ENCODE results near the gene SMC2. TPM values are rescaled to one million over a fixed set of nuclear protein-coding genes. Genes with fewer than 3 reads are reported as not detected.
A peak's percentile ranks its signal among the peaks of the same experiment; 100 is the strongest.

The SMC2 gene
- total and polyA plus RNA-seq, 9 of the 15 experiments (the other 6 are each of a cell fraction or from before 2014, with no cell fraction given): 18.0 to 54.0 (median 32.9) TPM

DNA sequence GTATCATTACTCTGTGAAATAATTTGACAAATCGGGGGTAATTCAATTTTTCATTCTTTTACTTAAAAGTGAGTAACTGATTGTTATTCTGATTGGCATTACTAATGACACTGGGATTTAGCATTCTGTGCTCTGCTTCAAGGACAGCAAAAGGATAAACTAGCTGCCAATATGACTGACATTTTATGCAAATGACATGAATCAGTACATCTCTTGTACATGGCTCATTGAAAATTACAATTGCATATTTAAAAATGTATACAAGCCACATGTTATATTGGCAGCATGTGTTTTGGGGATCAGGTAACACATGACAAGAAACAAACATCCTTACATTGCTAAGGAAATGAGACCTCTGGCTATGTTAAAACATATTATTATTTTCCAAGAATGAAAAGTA lies 79.0 kb downstream of the SMC2 start:
- intact Hi-C loops (cut with micrococcal nuclease): no loop called here

GRCh38 chr9:104177003-104177611 lies 83.0 kb downstream of the SMC2 start:
- no peaks in the 10 kb centered on the region for H4K20me1 ChIP-seq (replicated peaks; ENCODE audit: control insufficient read depth, insufficient read depth, low read length)
- H3K4me3 ChIP-seq: no peak overlapping the region
- DNase-seq (ENCODE audit: extremely low read depth in 1 of 4, low spot score in 3 of 4): no peak
- no peak overlapping the region for H3K9ac ChIP-seq (ENCODE audit: insufficient read depth in 1 of 2, low read depth in 2 of 2, low read length in 2 of 2)
- no peaks in the 10 kb centered on the region for H3K4me1 ChIP-seq (replicated peaks in 1 of 2; ENCODE audit: control insufficient read depth in 2 of 2, insufficient read depth in 2 of 2, low read length in 2 of 2)
- 2% methylated on average over 3 of the region's 3 CpGs for WGBS (ENCODE audit: insufficient coverage, low coverage, missing lambda C conversion rate)
- H3K27me3 ChIP-seq (ENCODE audit: control insufficient read depth in 2 of 2, insufficient read depth in 2 of 2, low read length in 2 of 2): no peaks in the 10 kb centered on the region
- no peak overlapping the region for H3K27ac ChIP-seq (ENCODE audit: extremely low read depth, low read depth, low read length)
- no peaks in the 10 kb centered on the region for H3K79me2 ChIP-seq (ENCODE audit: control insufficient read depth, insufficient read depth, low read length)
- CTCF ChIA-PET (ENCODE audit: low intra/inter-chr PET ratio): no interaction called here
- FAIRE-seq: no peak
- POLR2A ChIA-PET: no interaction called here
- no TSS peak for BruUV-seq (replicated peaks)
- H2AFZ ChIP-seq (ENCODE audit: low read depth, low read length): no peak overlapping the region
- no peaks in the 10 kb centered on the region for H3K9me3 ChIP-seq (replicated peaks; ENCODE audit: control insufficient read depth, insufficient read depth, low read depth, low read length)
- TF ChIP-seq, protein P1, sequence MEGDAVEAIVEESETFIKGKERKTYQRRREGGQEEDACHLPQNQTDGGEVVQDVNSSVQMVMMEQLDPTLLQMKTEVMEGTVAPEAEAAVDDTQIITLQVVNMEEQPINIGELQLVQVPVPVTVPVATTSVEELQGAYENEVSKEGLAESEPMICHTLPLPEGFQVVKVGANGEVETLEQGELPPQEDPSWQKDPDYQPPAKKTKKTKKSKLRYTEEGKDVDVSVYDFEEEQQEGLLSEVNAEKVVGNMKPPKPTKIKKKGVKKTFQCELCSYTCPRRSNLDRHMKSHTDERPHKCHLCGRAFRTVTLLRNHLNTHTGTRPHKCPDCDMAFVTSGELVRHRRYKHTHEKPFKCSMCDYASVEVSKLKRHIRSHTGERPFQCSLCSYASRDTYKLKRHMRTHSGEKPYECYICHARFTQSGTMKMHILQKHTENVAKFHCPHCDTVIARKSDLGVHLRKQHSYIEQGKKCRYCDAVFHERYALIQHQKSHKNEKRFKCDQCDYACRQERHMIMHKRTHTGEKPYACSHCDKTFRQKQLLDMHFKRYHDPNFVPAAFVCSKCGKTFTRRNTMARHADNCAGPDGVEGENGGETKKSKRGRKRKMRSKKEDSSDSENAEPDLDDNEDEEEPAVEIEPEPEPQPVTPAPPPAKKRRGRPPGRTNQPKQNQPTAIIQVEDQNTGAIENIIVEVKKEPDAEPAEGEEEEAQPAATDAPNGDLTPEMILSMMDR (IDR thresholded peaks at IDR 0.05 in 2 of 3, conservative IDR thresholded peaks at IDR 0.05 in 1 of 3; ENCODE audit: insufficient read depth in 2 of 3, low read depth in 1 of 3, low read length in 3 of 3): peak in 1 of 3 experiments; percentile 26; a peak in 1 of 6 replicates
- TF ChIP-seq, protein P2, sequence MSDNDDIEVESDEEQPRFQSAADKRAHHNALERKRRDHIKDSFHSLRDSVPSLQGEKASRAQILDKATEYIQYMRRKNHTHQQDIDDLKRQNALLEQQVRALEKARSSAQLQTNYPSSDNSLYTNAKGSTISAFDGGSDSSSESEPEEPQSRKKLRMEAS (CRISPR knock-in tag; IDR thresholded peaks at IDR 0.05): no peak
- peak in 1 of 2 experiments; percentile 29; a peak in 2 of 4 replicates for TF ChIP-seq RAD21 (CRISPR knock-in tag; conservative IDR thresholded peaks at IDR 0.05 in 1 of 2, IDR thresholded peaks at IDR 0.05 in 1 of 2)
- intact Hi-C loops (cut with micrococcal nuclease): no loop called here
- no peaks in the 10 kb centered on the region for H3K36me3 ChIP-seq (ENCODE audit: control insufficient read depth, insufficient read depth, low read length)
- in situ Hi-C loops (cut with MboI): no loop called here
- H3K9me1 ChIP-seq (ENCODE audit: control insufficient read depth, insufficient read depth, low read length): no peaks in the 10 kb centered on the region
- no peak for ATAC-seq
- H3K4me2 ChIP-seq (ENCODE audit: insufficient read depth, low read length): no peak overlapping the region

More for the DNA sequence above, 79.0 kb downstream of the SMC2 start:
- DNase-seq (ENCODE audit: extremely low read depth in 1 of 4, low spot score in 3 of 4): no peak
- Histone ChIP-seq H4K20me1 (replicated peaks; ENCODE audit: control insufficient read depth, insufficient read depth, low read length) (no peaks in the 10 kb centered on the region), H3K4me1 (replicated peaks in 1 of 2; ENCODE audit: control insufficient read depth in 2 of 2, insufficient read depth in 2 of 2, low read length in 2 of 2) (no peaks in the 10 kb centered on the region), H3K27me3 (ENCODE audit: control insufficient read depth in 2 of 2, insufficient read depth in 2 of 2, low read length in 2 of 2) (no peaks in the 10 kb centered on the region), H3K4me3 (no peak overlapping the region), H3K79me2 (ENCODE audit: control insufficient read depth, insufficient read depth, low read length) (no peaks in the 10 kb centered on the region), H3K27ac (ENCODE audit: extremely low read depth, low read depth, low read length) (no peak overlapping the region), H2AFZ (ENCODE audit: low read depth, low read length) (no peak overlapping the region), H3K9me1 (ENCODE audit: control insufficient read depth, insufficient read depth, low read length) (no peaks in the 10 kb centered on the region), H3K36me3 (ENCODE audit: control insufficient read depth, insufficient read depth, low read length) (no peaks in the 10 kb centered on the region), H3K9me3 (replicated peaks; ENCODE audit: control insufficient read depth, insufficient read depth, low read depth, low read length) (no peaks in the 10 kb centered on the region), H3K4me2 (ENCODE audit: insufficient read depth, low read length) (no peak overlapping the region), H3K9ac (ENCODE audit: insufficient read depth in 1 of 2, low read depth in 2 of 2, low read length in 2 of 2) (no peak overlapping the region)
- ATAC-seq: no peak
- no peak for TF ChIP-seq FOSL1 (tag; conservative IDR thresholded peaks at IDR 0.05)
- TF ChIP-seq BCOR (IDR thresholded peaks at IDR 0.05): no peak
- TF ChIP-seq ZNF431 (CRISPR knock-in tag; IDR thresholded peaks at IDR 0.05): no peak
- TF ChIP-seq PCBP1 (IDR thresholded peaks at IDR 0.05; ENCODE audit: low read depth, low read length, poor library complexity, severe bottlenecking): no peak
- in situ Hi-C loops (cut with MboI): no loop called here
- BruUV-seq (replicated peaks): no TSS peak
- FAIRE-seq: no peak
- CTCF ChIA-PET (ENCODE audit: low intra/inter-chr PET ratio): no interaction called here
- 0% methylated on average over 1 of the region's 1 CpG for WGBS (ENCODE audit: insufficient coverage, low coverage, missing lambda C conversion rate)
- POLR2A ChIA-PET: no interaction called here
